SK-N-SH treated with all-trans-retinoic acid at 6 μM for 48 hours (cell line): Measurements from ENCODE around the gene ZNF280C.

Experiments used
- ATAC-seq: fragments of 200-7000 bp; cut with Tn5 transposase; 3 replicates; pipeline ENCODE4 v1.9.1; 2020; ENCODE audit warnings: mild to moderate bottlenecking, moderate library complexity
- ARNTL ChIP-seq: fragments of 450-650 bp; formaldehyde crosslinking; IDR thresholded peaks from 2 replicates; pipeline ENCODE4 v1.5.0; 2020; ENCODE audit warnings: low read depth, mild to moderate bottlenecking, moderate library complexity, borderline replicate concordance
- BACH2 ChIP-seq: fragments of 250-450 bp; sonication (Bioruptor Pico); IDR thresholded peaks from 2 replicates; pipeline ENCODE4 v1.9.0; 2021; ENCODE audit warnings: mild to moderate bottlenecking, borderline replicate concordance
- CREB5 ChIP-seq: fragments of 250-450 bp; sonication (Bioruptor Pico); IDR thresholded peaks from 2 replicates; pipeline ENCODE4 v1.5.1; 2020; ENCODE audit warnings: low read depth, mild to moderate bottlenecking, moderate library complexity
- CSDC2 ChIP-seq: fragments of 250-450 bp; sonication (Bioruptor Pico); IDR thresholded peaks from 2 replicates; pipeline ENCODE4 v1.5.0; 2020; ENCODE audit warnings: mild to moderate bottlenecking, moderate library complexity
- CSRNP3 ChIP-seq: fragments of 250-450 bp; sonication (Bioruptor Pico); IDR thresholded peaks from 2 replicates; pipeline ENCODE4 v1.5.1; 2021; ENCODE audit warnings: mild to moderate bottlenecking, moderate library complexity
- ESRRG ChIP-seq: fragments of 250-450 bp; sonication (Bioruptor Pico); IDR thresholded peaks from 2 replicates; pipeline ENCODE4 v1.6.1; 2021; ENCODE audit warnings: mild to moderate bottlenecking
- GLIS3 ChIP-seq: fragments of 250-450 bp; sonication (Bioruptor Pico); IDR thresholded peaks from 2 replicates; pipeline ENCODE4 v1.5.0; 2020; ENCODE audit warnings: mild to moderate bottlenecking, moderate library complexity
- ISL1 ChIP-seq: fragments of 250-450 bp; sonication (Bioruptor Pico); IDR thresholded peaks from 2 replicates; pipeline ENCODE4 v2.1.2; 2022; ENCODE audit warnings: mild to moderate bottlenecking, moderate library complexity
- OSR1 ChIP-seq: fragments of 250-450 bp; sonication (Bioruptor Pico); IDR thresholded peaks from 2 replicates; pipeline ENCODE4 v1.8.0; 2022; ENCODE audit warnings: moderate library complexity, mild to moderate bottlenecking, inconsistent platforms
- PATZ1 ChIP-seq: fragments of 250-450 bp; sonication (Bioruptor Pico); IDR thresholded peaks from 2 replicates; pipeline ENCODE4 v1.8.0; 2020; ENCODE audit warnings: mild to moderate bottlenecking, moderate library complexity, borderline replicate concordance
- POU6F1 ChIP-seq: fragments of 250-450 bp; sonication (Bioruptor Pico); IDR thresholded peaks from 2 replicates; pipeline ENCODE4 v1.8.0; 2021; ENCODE audit warnings: low read depth, mild to moderate bottlenecking, moderate library complexity, borderline replicate concordance
- PPARA ChIP-seq: fragments of 250-450 bp; sonication (Bioruptor Pico); IDR thresholded peaks from 2 replicates; pipeline ENCODE4 v1.5.0; 2020; ENCODE audit warnings: mild to moderate bottlenecking, borderline replicate concordance
- RARB ChIP-seq: fragments of 250-450 bp; sonication (Bioruptor Pico); IDR thresholded peaks from 2 replicates; pipeline ENCODE4 v1.8.0; 2021; ENCODE audit warnings: mild to moderate bottlenecking, moderate library complexity
- SNAI2 ChIP-seq: fragments of 250-450 bp; sonication (Bioruptor Pico); IDR thresholded peaks from 2 replicates; pipeline ENCODE4 v1.5.0; 2020; ENCODE audit warnings: mild to moderate bottlenecking, moderate library complexity
- TCF4 ChIP-seq: fragments of 250-450 bp; sonication (Bioruptor Pico); IDR thresholded peaks from 2 replicates; pipeline ENCODE4 v1.8.0; 2021; ENCODE audit warnings: mild to moderate bottlenecking, moderate library complexity, borderline replicate concordance
- TOX ChIP-seq: fragments of 250-450 bp; sonication (Bioruptor Pico); IDR thresholded peaks from 2 replicates; pipeline ENCODE4 v1.8.0; 2021; ENCODE audit warnings: mild to moderate bottlenecking, moderate library complexity, borderline replicate concordance
- TSHZ2 ChIP-seq: fragments of 250-450 bp; sonication (Bioruptor Pico); IDR thresholded peaks from 2 replicates; pipeline ENCODE4 v1.5.0; 2020; ENCODE audit warnings: mild to moderate bottlenecking, moderate library complexity
- ZC3H10 ChIP-seq: fragments of 250-450 bp; sonication (Bioruptor Pico); IDR thresholded peaks from 2 replicates; pipeline ENCODE4 v1.5.1; 2021; ENCODE audit warnings: mild to moderate bottlenecking, moderate library complexity
- ZFP30 ChIP-seq: fragments of 450-650 bp; formaldehyde crosslinking; IDR thresholded peaks from 2 replicates; pipeline ENCODE4 v1.5.0; 2022; ENCODE audit warnings: mild to moderate bottlenecking, moderate library complexity
- ZNF565 ChIP-seq: fragments of 450-650 bp; formaldehyde crosslinking; conservative IDR thresholded peaks from 2 replicates; pipeline ENCODE4 v1.5.0; 2020; ENCODE audit warnings: low read depth, mild to moderate bottlenecking, moderate library complexity
- ZNF70 ChIP-seq: fragments of 450-650 bp; formaldehyde crosslinking; IDR thresholded peaks from 2 replicates; pipeline ENCODE4 v1.5.0; 2020; ENCODE audit warnings: mild to moderate bottlenecking, moderate library complexity
- ZNF8 ChIP-seq: fragments of 450-650 bp; formaldehyde crosslinking; IDR thresholded peaks from 2 replicates; pipeline ENCODE4 v1.5.0; 2020; ENCODE audit warnings: mild to moderate bottlenecking, moderate library complexity

The ZNF280C gene

GRCh38 chrX:130262231-130262630 lies 6.5 kb downstream of the ZNF280C start:
- no peak for ATAC-seq
- TF ChIP-seq PATZ1 (CRISPR knock-in tag) (no peak), ESRRG (CRISPR knock-in tag) (no peak), TOX (CRISPR knock-in tag) (no peak), PPARA (CRISPR knock-in tag) (no peak), ZNF565 (no peak), ZC3H10 (no peak), BACH2 (CRISPR knock-in tag) (no peak), ZFP30 (CRISPR knock-in tag) (no peak), RARB (CRISPR knock-in tag) (no peak), ISL1 (CRISPR knock-in tag) (no peak), ZNF70 (CRISPR knock-in tag) (no peak), CSRNP3 (CRISPR knock-in tag) (no peak), TSHZ2 (no peak), POU6F1 (CRISPR knock-in tag) (no peak), OSR1 (CRISPR knock-in tag) (no peak), CSDC2 (no peak), CREB5 (CRISPR knock-in tag) (no peak), GLIS3 (CRISPR knock-in tag) (no peak), ARNTL (CRISPR knock-in tag) (no peak), ZNF8 (CRISPR knock-in tag) (no peak)

- ATAC-seq = no peak
- TF ChIP-seq BACH2 (CRISPR knock-in tag) (no peak), ISL1 (CRISPR knock-in tag) (no peak), ZNF565 (no peak), POU6F1 (CRISPR knock-in tag) (no peak), OSR1 (CRISPR knock-in tag) (no peak), SNAI2 (CRISPR knock-in tag) (no peak), PPARA (CRISPR knock-in tag) (no peak), CSDC2 (no peak), ZNF70 (CRISPR knock-in tag) (no peak), TSHZ2 (no peak), TCF4 (CRISPR knock-in tag) (no peak), TOX (CRISPR knock-in tag) (no peak), ZFP30 (CRISPR knock-in tag) (no peak), PATZ1 (CRISPR knock-in tag) (no peak), RARB (CRISPR knock-in tag) (no peak), ESRRG (CRISPR knock-in tag) (no peak), ARNTL (CRISPR knock-in tag) (no peak)
Observed at GRCh38 chrX:130261296-130261893, 7.3 kb downstream of the ZNF280C start.
